ENCODE measurements around the gene PTBP3. TPM values are rescaled to one million over a fixed set of nuclear protein-coding genes. Genes with fewer than 3 reads are reported as not detected.
"Not testable (repeated sequence)": the region's sequence is repeated elsewhere in the genome, so short reads cannot be mapped to it uniquely, and the experiment has no call there.

PTBP3 gene
- total RNA-seq, 1 experiment from 2014 or later, result 30.6 TPM

GRCh38 chr9:112245126-112245525 lies 88.3 kb downstream of the PTBP3 start:
- DNase-seq (ENCODE audit: low read depth), result no peak
- in situ Hi-C loops (cut with HindIII; ENCODE audit: low pct_unique_long_range_greater_than_20kb, low sequenced_read_pairs), result no loop called here

DNA sequence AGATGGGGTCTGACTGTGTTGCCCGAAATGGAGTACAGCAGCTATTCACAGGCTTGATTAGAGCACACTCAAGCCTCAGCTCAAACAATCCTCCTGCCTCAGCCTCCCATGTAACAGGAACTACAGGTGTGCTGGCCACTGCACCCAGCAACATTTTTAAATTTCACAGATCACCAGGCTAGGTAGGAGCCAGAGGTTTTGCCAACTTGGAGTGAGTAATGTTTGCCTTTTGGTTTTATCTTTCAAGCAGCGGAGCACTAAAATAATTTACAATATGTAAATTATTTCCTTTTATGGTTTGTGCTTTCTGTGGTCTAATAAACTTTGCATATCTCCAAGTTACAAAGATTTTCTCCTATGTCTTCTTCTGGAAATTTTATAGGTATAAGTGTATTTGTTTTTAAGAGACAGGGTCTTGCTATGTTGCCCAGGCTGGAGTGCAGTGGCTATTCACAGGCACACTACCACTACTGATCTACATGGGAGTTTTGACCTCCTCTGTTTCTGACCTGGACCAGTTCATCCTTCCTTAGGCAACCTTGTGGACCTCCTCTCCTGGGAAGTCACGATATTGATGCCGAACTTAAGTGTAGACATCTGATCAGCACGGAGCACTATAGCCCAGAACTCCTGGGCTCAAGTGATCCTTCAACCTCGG lies 91.1 kb downstream of the PTBP3 start:
- in situ Hi-C loops (cut with HindIII; ENCODE audit: low pct_unique_long_range_greater_than_20kb, low sequenced_read_pairs), result no loop called here
- no peak for DNase-seq (ENCODE audit: low read depth)

DNA sequence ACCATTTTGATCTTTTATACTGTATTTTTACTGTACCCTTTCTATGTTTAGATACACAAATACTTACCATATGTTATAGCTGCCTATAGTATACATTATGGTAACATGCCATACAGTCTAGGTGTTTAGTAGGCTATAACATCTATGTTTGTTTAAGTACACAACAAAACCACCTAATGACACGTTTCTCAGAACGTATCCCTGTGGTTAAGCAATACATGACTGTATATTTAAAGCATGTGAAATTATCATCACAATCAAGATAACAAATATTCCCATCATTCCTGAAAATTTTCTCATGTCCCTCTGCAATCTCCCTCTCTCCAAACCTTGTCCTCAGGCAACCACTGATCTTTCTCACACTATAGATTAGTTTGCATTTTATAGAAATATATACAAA lies 91.9 kb downstream of the PTBP3 start:
- no peak for DNase-seq (ENCODE audit: low read depth)
- in situ Hi-C loops (cut with HindIII; ENCODE audit: low pct_unique_long_range_greater_than_20kb, low sequenced_read_pairs), result no loop called here

- DNase-seq (ENCODE audit: low read depth), result no peak
- in situ Hi-C loops (cut with HindIII; ENCODE audit: low pct_unique_long_range_greater_than_20kb, low sequenced_read_pairs), result no loop called here
These were observed 93.7 kb downstream of the PTBP3 start for GRCh38 chr9:112239708-112240107.

- DNase-seq (ENCODE audit: low read depth), result no peak
- in situ Hi-C loops (cut with HindIII; ENCODE audit: low pct_unique_long_range_greater_than_20kb, low sequenced_read_pairs), result no loop called here
These were observed 94.1 kb downstream of the PTBP3 start for GRCh38 chr9:112239284-112239683.

DNA sequence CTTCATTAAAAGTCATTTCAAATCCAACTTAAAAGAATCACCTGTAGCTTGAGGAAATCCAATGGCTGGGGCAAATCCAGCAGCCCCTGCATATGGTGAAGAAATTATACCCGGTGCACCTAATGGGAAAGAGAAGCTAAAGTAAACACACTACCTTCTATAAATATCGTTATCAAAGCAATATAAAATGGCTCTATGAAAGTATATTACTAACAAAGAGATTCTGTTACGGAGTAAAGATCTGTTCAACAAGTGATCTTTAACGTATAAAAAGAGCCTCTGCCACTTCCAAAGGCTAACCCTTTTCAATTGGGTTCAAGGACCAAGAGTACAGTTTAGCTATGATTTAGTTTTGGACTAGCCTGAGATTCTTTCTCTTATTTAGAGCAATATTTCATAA lies 98.6 kb downstream of the PTBP3 start:
- in situ Hi-C loops (cut with HindIII; ENCODE audit: low pct_unique_long_range_greater_than_20kb, low sequenced_read_pairs), result no loop called here

DNA sequence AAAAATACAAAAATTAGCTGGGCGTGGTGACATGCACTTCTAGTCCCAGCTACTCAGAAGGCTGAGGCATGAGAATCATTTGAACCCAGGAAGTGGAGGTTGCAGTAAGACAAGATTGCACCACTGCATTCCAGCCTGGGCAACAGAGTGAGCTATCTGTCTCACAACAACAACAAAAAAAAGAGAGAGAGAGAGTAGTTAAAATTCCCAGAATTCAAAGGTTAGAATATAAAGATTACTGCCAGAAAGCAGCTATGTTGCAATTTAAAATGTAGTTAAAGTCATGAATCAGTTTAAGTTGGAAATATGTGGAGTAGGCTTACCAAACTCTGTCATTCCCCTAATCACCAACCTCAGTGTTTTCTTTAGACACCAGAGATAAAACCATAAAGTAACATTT lies 99.7 kb downstream of the PTBP3 start:
- DNase-seq (ENCODE audit: low read depth), result no peak
- in situ Hi-C loops (cut with HindIII; ENCODE audit: low pct_unique_long_range_greater_than_20kb, low sequenced_read_pairs), result no loop called here

More for the DNA sequence above, 98.6 kb downstream of the PTBP3 start:
- DNase-seq (ENCODE audit: low read depth), result no peak

- in situ Hi-C loops (cut with HindIII; ENCODE audit: low pct_unique_long_range_greater_than_20kb, low sequenced_read_pairs), result no loop called here
- DNase-seq (ENCODE audit: low read depth), result no peak
These were observed 101.2 kb downstream of the PTBP3 start for GRCh38 chr9:112232233-112232632.

DNA sequence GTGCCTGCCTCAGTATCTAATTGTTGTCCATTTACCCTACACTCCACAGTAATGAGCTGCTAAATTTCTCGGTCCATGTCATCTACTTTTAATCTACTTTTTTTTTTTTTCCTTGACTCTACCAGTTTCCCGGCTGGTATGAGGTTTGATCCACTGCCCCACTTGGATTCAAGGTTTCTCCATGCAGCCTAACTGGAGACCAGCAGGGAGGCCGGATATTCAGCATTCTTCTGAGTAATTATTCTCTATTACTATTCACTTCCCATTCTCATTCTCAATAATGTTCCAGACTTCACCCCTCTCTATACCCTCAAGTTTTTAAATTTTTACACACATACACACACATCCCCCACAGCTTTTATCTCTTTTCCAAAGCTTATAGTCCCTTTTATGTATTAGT lies 107.3 kb downstream of the PTBP3 start:
- in situ Hi-C loops (cut with HindIII; ENCODE audit: low pct_unique_long_range_greater_than_20kb, low sequenced_read_pairs), result no loop called here
- no peak for DNase-seq (ENCODE audit: low read depth)

DNA sequence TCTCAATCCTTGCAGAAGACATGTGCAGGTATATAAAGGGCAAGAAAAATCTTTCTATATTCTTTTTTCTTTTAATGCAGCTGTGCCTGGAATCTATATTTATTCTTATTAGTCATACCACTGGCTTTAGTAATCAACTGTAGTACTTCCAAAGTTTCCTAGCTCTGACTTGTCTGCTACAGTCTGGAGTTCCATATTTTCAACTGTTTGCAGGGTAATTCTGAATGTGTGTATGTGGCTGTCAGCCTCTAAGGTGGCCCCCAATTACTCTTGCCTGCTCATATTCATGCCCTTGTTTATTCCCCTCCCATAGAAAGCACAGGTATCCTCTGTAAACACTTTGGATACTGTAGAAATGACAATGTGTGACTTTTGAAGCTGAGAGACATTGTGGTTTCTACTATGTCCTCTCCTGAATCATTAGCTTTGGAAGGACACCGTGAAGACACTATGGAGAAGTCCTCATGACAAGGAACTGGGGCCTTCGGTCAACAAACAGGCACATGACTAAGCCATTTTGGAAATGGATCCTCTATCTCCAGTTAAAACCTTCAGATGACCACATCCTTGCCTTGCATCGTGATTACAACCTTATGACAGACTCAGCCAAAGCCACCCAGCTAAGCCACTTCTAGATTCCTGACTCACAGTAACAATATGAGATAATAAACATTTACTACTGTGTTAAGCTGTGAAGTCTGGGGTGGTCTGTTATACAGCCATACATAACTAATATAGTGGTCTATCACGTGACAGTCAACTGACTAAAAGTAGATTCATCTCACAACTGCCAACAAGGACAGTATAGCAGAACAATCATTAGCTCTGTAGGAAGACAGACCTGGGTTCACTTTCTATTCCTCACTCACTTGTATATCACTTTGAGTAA lies 108.8 kb downstream of the PTBP3 start:
- peak; percentile 8 for DNase-seq (ENCODE audit: low read depth)
- in situ Hi-C loops (cut with HindIII; ENCODE audit: low pct_unique_long_range_greater_than_20kb, low sequenced_read_pairs), result no loop called here

DNA sequence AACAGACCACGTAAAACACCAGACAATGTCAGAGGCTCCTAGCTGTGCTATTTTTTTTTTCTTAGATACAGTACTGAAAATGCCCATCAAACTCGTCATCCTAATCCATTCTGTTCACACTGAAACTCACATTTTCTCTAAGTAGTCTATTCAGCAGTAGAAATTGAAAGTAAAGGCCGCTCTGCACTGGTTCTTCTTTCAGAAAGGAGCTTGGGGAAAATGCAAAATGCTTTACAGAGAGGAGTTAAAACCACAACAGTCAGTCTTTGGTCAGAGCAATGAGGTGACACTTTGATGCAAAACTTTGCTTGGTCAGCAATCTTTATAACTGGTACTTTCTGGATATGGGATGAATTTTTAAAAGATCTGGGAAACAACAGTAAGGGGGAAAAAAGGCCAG lies 114.5 kb downstream of the PTBP3 start:
- no peak for DNase-seq (ENCODE audit: low read depth)
- in situ Hi-C loops (cut with HindIII; ENCODE audit: low pct_unique_long_range_greater_than_20kb, low sequenced_read_pairs), result no loop called here

DNA sequence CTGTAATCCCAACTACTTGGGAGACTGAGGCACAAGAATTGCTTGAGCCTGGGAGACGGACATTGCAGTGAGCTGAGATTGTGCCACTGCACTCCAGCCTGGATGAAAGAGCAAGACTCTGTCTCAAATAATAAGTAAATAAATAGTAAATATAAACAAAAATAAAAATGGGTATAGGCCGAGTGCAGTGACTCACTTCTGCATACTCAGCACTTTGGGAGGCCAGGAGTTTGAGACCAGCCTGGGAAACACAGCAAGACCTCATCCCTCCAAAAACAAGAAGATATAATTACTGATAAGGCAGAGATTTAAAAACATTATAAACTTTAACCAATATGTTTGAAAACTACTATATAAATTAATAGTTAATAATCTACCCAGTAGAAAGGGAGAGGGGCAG lies 120.5 kb downstream of the PTBP3 start:
- in situ Hi-C loops (cut with HindIII; ENCODE audit: low pct_unique_long_range_greater_than_20kb, low sequenced_read_pairs), result no loop called here
- DNase-seq (ENCODE audit: low read depth), result no peak

DNA sequence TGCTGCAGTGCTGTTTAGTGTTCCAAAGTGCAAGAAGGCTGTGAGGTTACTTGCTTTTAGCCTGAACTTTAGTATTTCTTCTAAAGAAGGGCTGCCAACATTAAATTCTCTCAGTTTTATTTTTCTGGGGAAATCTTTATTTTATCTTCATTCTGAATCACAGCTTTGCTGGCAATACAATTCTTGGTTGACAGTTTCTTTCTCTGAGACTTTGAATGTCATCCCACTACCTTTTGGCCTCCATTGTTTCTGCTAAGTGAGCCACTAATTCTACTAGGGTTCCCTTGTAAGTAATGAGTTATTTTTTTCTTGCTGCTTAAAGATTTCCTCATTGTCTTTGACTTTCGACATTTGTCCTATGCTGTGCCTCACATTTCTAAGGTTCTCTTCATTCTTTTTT lies 126.0 kb downstream of the PTBP3 start:
- no peak for DNase-seq (ENCODE audit: low read depth)
- in situ Hi-C loops (cut with HindIII; ENCODE audit: low pct_unique_long_range_greater_than_20kb, low sequenced_read_pairs), result no loop called here

GRCh38 chr9:112203536-112203935 lies 129.9 kb downstream of the PTBP3 start:
- in situ Hi-C loops (cut with HindIII; ENCODE audit: low pct_unique_long_range_greater_than_20kb, low sequenced_read_pairs), result no loop called here
- peak; percentile 56 for DNase-seq (ENCODE audit: low read depth)

GRCh38 chr9:112200711-112201110 lies 132.7 kb downstream of the PTBP3 start:
- in situ Hi-C loops (cut with HindIII; ENCODE audit: low pct_unique_long_range_greater_than_20kb, low sequenced_read_pairs), result no loop called here
- no peak for DNase-seq (ENCODE audit: low read depth)

- DNase-seq (ENCODE audit: low read depth), result peak; percentile 32
- in situ Hi-C loops (cut with HindIII; ENCODE audit: low pct_unique_long_range_greater_than_20kb, low sequenced_read_pairs), result no loop called here
These were observed 134.8 kb downstream of the PTBP3 start for GRCh38 chr9:112198646-112199045.

- in situ Hi-C loops (cut with HindIII; ENCODE audit: low pct_unique_long_range_greater_than_20kb, low sequenced_read_pairs), result no loop called here
These were observed 138.4 kb downstream of the PTBP3 start for GRCh38 chr9:112194969-112195431.

DNA sequence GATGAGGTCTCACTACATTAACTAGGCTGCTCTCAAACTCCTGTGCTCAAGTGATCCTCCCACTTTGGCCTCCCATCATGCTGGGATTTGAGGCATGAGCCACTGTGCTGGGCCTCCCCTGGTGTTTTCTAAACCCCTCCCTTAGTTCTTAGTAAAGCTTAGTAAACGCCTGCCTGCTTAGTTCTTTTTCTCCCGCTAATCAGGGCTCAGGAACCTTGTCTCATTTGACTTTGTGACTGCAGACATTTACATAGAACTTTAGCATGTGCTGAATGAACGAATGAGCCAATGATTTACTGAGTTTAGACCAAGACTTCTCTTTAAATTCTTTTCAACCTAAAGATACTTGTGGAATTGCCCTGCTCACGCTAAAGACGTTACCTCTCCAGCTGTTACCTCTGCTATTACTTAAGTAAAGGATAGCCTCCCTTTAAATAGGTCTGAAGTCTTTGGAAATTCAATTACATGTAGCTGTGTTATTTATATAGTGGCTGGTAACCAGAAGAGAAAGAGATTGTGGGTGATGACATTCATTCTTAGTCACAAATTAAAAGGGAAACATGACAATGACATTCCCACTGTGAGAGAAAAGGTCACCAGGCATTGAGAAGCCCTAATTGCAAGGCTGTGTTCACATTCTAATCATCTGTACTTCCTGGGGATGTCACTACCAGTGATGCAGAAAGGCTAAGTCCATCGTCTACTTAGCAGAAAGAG lies 139.7 kb downstream of the PTBP3 start:
- DNase-seq (ENCODE audit: low read depth), result peak; percentile 65
- in situ Hi-C loops (cut with HindIII; ENCODE audit: low pct_unique_long_range_greater_than_20kb, low sequenced_read_pairs), result no loop called here

More at GRCh38 chr9:112194969-112195431, 138.4 kb downstream of the PTBP3 start:
- no peak for DNase-seq (ENCODE audit: low read depth)

GRCh38 chr9:112190320-112190719 lies 143.1 kb downstream of the PTBP3 start:
- in situ Hi-C loops (cut with HindIII; ENCODE audit: low pct_unique_long_range_greater_than_20kb, low sequenced_read_pairs); DNase-seq (ENCODE audit: low read depth): not testable (repeated sequence)
